Neural progenitor cell (in vitro differentiated cells): ENCODE results near the gene OR3A3.

Experiments used
- CTCF ChIP-seq: fragments of 200-600 bp; sonication (generic); IDR thresholded peaks from 2 replicates; pipeline ENCODE4 v1.5.1; 2017; ENCODE audit warnings: antibody characterized with exemption, mild to moderate bottlenecking
- EZH2phosphoT487 ChIP-seq: fragments of 200-600 bp; sonication (generic); IDR thresholded peaks from 2 replicates; pipeline ENCODE4 v1.6.1; 2017; ENCODE audit warnings: antibody characterized with exemption

DNA sequence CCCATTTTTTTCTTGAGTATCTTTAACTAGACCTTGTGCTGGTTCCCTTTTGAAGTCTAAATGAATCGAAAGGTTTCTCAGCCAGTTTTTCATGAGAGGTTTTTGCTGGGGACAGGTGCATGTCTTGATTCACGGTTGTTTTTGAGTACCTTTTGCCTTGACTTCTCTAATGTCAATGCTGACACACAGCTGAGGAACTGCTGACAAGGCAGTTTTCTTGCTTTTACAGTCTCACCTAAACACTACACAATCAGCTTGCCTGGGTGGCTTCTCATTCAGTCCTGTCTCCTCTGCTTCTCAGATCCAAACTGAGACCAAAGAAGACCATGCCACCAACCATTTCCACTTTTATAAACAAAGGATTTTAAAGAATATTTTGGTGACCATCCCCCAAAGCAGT lies 7.1 kb downstream of the OR3A3 start:
- TF ChIP-seq CTCF (no peak), EZH2phosphoT487 (no peak)
